OCI-LY7 (cell line): Measurements from ENCODE around the gene PYGL. TPM values are rescaled to one million over a fixed set of nuclear protein-coding genes. Genes with fewer than 3 reads are reported as not detected.

ENCODE experiments used
- BruUV-seq: library from RNA; stranded (reverse); fragments of 400-500 nt; replicated peaks from 2 replicates; lab custom pipeline; 2021; lab: Mats Ljungman, UMichigan
- CTCF ChIA-PET: fragments of 300-600 bp; sonication (Branson Sonifier 250); formaldehyde crosslinking; loops from one replicate; lab custom pipeline; 2022; ENCODE audit warnings: antibody characterized with exemption; ENCODE audit not compliant: unreplicated experiment; lab: Charles Lee
- POLR2A ChIA-PET: fragments of 300-600 bp; sonication (Branson Sonifier 250); formaldehyde crosslinking; loops from one replicate; lab custom pipeline; 2022; ENCODE audit warnings: antibody characterized with exemption; lab: Charles Lee
- DNase-seq: peaks from one replicate; pipeline ENCODE4 v3.0.0-alpha.2; 2015; ENCODE audit warnings: low spot score
- H2AFZ ChIP-seq: fragments of 200-600 bp; sonication (generic), shearing (Covaris generic); 2 replicates; pipeline ENCODE4 v1.6.1; 2014; ENCODE audit warnings: mild to moderate bottlenecking, antibody characterized with exemption, low read length, moderate library complexity
- H3K27ac ChIP-seq: fragments of 200-600 bp; sonication (generic); 2 replicates; pipeline ENCODE4 v1.5.1; 2014; ENCODE audit warnings: mixed run types, low read depth, mild to moderate bottlenecking, moderate library complexity, low read length, inconsistent platforms; ENCODE audit not compliant: poor library complexity, severe bottlenecking
- H3K36me3 ChIP-seq: fragments of 200-600 bp; sonication (generic); 2 replicates; pipeline ENCODE4 v1.6.1; 2014; ENCODE audit warnings: mild to moderate bottlenecking, antibody characterized with exemption, low read length, moderate library complexity, mixed read lengths; ENCODE audit not compliant: insufficient read depth
- H3K4me1 ChIP-seq: fragments of 200-600 bp; sonication (generic); 2 replicates; pipeline ENCODE4 v1.5.1; 2014; ENCODE audit warnings: mild to moderate bottlenecking, low read length; ENCODE audit not compliant: insufficient read depth, poor library complexity, severe bottlenecking
- H3K4me2 ChIP-seq: fragments of 200-600 bp; sonication (generic); 2 replicates; pipeline ENCODE4 v1.6.1; 2014; ENCODE audit warnings: mild to moderate bottlenecking, low read length
- H3K4me3 ChIP-seq: fragments of 200-600 bp; sonication (generic); 2 replicates; pipeline ENCODE4 v1.5.1; 2014; ENCODE audit warnings: mild to moderate bottlenecking, low read depth, low read length; ENCODE audit not compliant: poor library complexity, severe bottlenecking
- H3K79me2 ChIP-seq: fragments of 200-600 bp; sonication (generic); 2 replicates; pipeline ENCODE4 v1.6.1; 2016; ENCODE audit warnings: low read depth, mild to moderate bottlenecking, low read length, moderate library complexity, mixed read lengths; ENCODE audit not compliant: insufficient read depth
- H3K9me2 ChIP-seq: fragments of 200-600 bp; sonication (generic); 2 replicates; pipeline ENCODE4 v1.6.1; 2016; ENCODE audit warnings: mild to moderate bottlenecking, low read length, mixed read lengths; ENCODE audit not compliant: insufficient read depth
- H3K9me3 ChIP-seq: fragments of 200-600 bp; sonication (generic); 2 replicates; pipeline ENCODE4 v1.6.1; 2014; ENCODE audit warnings: mild to moderate bottlenecking, mixed run types, low read length, mixed read lengths
- H4K20me1 ChIP-seq: fragments of 200-600 bp; sonication (generic); 2 replicates; pipeline ENCODE4 v1.6.1; 2014; ENCODE audit warnings: mild to moderate bottlenecking, antibody characterized with exemption, low read length, moderate library complexity, mixed read lengths; ENCODE audit not compliant: insufficient read depth
- EZH2phosphoT487 ChIP-seq: fragments of 200-600 bp; sonication (generic); IDR thresholded peaks from 2 replicates; pipeline ENCODE4 v1.6.1; 2018; ENCODE audit warnings: low read depth, borderline replicate concordance, mild to moderate bottlenecking, mixed run types, antibody characterized with exemption, low read length, moderate library complexity, mixed read lengths
- intact Hi-C: fragments of 100-400 bp; cut with micrococcal nuclease; formaldehyde crosslinking; loops from one replicate; pipeline ENCODE4 v1.10.0; 2022; ENCODE audit not compliant: unreplicated experiment
- total RNA-seq, 2 experiments: library from RNA; depleted of rRNA in 1 of 2; stranded (reverse); fragments of >200 nt in 1 of 2; shearing (Covaris generic) in 1 of 2; gene quantifications; 2 replicates each; pipeline ENCODE4 v1.2.3, GENCODE V29; 2014 to 2022
- TF ChIP-seq, protein P1 (sequence below): fragments of 200-600 bp; sonication (generic); conservative IDR thresholded peaks from 2 replicates; pipeline ENCODE4 v1.5.1; 2014; ENCODE audit warnings: mild to moderate bottlenecking, antibody characterized with exemption, low read length, moderate library complexity, mixed read lengths

The PYGL gene
- total RNA-seq, 2 experiments from 2014 or later: 2.8 to 3.3 TPM

DNA sequence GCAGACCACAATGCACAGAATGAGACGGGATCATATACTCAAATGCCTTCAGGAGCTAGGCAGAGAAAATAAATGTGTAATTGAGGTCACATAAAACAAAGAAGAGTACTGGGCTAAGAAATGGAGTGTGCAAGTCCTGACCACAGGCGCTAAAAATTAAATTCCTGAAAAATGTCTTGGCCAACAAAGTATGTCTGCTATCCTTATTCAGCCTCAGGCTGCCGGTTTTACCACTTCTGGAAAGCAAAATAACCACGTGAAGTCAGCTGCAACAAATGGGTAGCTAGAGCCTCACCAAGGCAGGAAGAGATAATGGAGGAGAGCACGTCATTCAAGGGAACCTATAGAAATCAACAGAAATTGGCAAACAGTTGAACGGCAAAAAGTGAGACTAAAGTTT lies 3.1 kb downstream of the PYGL start:
- Histone ChIP-seq H3K36me3 (no peaks in the 10 kb centered on the region), H3K79me2 (no peaks in the 10 kb centered on the region), H3K4me2 (no peak overlapping the region), H3K4me3 (no peak overlapping the region), H3K9me3 (no peaks in the 10 kb centered on the region), H4K20me1 (no peaks in the 10 kb centered on the region), H3K4me1 (peaks cover 9% of the 10 kb centered on the region), H3K27ac (no peak overlapping the region), H2AFZ (no peak overlapping the region), H3K9me2 (no peaks in the 10 kb centered on the region)
- TF ChIP-seq EZH2phosphoT487: no peak
- TF ChIP-seq, protein P1, sequence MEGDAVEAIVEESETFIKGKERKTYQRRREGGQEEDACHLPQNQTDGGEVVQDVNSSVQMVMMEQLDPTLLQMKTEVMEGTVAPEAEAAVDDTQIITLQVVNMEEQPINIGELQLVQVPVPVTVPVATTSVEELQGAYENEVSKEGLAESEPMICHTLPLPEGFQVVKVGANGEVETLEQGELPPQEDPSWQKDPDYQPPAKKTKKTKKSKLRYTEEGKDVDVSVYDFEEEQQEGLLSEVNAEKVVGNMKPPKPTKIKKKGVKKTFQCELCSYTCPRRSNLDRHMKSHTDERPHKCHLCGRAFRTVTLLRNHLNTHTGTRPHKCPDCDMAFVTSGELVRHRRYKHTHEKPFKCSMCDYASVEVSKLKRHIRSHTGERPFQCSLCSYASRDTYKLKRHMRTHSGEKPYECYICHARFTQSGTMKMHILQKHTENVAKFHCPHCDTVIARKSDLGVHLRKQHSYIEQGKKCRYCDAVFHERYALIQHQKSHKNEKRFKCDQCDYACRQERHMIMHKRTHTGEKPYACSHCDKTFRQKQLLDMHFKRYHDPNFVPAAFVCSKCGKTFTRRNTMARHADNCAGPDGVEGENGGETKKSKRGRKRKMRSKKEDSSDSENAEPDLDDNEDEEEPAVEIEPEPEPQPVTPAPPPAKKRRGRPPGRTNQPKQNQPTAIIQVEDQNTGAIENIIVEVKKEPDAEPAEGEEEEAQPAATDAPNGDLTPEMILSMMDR: no peak
- no peak for DNase-seq
- ChIA-PET POLR2A (interaction anchor here (0.8 kb wide), 1 partner anchor 12 kb away, joined by 3 read pairs; no protein-coding TSS in a partner anchor), CTCF (no interaction called here)
- no TSS peak for BruUV-seq
- intact Hi-C loops: no loop called here

DNA sequence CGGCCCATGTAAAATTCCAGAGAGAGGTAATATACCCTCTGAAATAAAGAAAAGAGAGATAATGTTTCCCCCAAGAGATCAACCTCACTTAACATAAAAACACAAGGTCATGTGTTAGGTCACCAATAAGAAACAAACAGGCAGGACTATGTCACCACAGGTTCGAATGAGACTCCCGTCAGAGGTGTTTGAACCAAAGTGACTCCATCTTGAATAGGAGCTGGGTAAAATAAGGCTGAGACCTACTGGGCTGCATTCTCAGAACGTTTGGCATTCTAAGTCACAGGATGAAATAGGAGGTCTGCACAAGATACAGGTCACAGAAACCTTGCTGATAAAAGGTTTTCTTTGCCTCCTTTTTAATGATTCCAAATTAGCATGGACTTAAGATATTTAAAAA lies 6.5 kb downstream of the PYGL start:
- Histone ChIP-seq H3K4me3 (no peak overlapping the region), H4K20me1 (no peaks in the 10 kb centered on the region), H3K4me1 (no peaks in the 10 kb centered on the region), H3K79me2 (no peaks in the 10 kb centered on the region), H3K36me3 (no peaks in the 10 kb centered on the region), H3K4me2 (no peak overlapping the region), H3K9me3 (no peaks in the 10 kb centered on the region), H3K27ac (no peak overlapping the region), H2AFZ (no peak overlapping the region), H3K9me2 (no peaks in the 10 kb centered on the region)
- intact Hi-C loops: no loop called here
- ChIA-PET CTCF (no interaction called here), POLR2A (no interaction called here)
- TF ChIP-seq, protein P1: no peak
- no peak for DNase-seq
- no TSS peak for BruUV-seq

DNA sequence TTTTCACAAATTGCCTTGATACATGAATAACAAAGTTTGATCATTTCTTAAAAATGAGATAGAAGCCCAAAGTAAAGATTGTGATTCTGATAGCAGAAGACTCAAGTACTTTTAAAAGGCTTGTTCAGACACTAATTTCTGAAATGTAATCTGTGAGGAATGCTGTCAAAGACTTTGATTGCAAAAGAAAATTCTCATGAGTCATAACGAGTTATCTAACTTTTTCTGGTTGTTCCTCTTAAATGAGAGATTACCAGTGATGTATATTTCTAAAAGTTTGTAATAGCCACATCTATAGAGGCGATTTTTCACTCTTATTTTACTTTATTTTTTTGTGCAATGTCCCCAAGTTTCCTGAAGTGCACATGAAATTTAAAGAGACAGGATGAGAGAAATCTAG lies 7.0 kb downstream of the PYGL start:
- H3K9me2 ChIP-seq: no peaks in the 10 kb centered on the region
- POLR2A ChIA-PET: interaction anchor here (1.3 to 1.5 kb wide), 2 partner anchors 11 to 13 kb away, joined by 4 to 6 read pairs; no protein-coding TSS in a partner anchor
- no peaks in the 10 kb centered on the region for H3K79me2 ChIP-seq
- H3K4me1 ChIP-seq: no peaks in the 10 kb centered on the region
- H3K27ac ChIP-seq: no peak overlapping the region
- no peaks in the 10 kb centered on the region for H4K20me1 ChIP-seq
- DNase-seq: no peak
- no peak overlapping the region for H3K4me2 ChIP-seq
- H2AFZ ChIP-seq: no peak overlapping the region
- no peaks in the 10 kb centered on the region for H3K36me3 ChIP-seq
- no peaks in the 10 kb centered on the region for H3K9me3 ChIP-seq
- CTCF ChIA-PET: interaction anchor here (0.9 kb wide), 1 partner anchor 16 kb away, joined by 3 read pairs; no protein-coding TSS in a partner anchor
- intact Hi-C loops: no loop called here
- no peak overlapping the region for H3K4me3 ChIP-seq
- BruUV-seq: no TSS peak
- no peak for TF ChIP-seq EZH2phosphoT487
- TF ChIP-seq, protein P1: no peak
